ENCODE results near the gene RERE.
"Not testable (repeated sequence)": the region's sequence is repeated elsewhere in the genome, so short reads cannot be mapped to it uniquely, and the experiment has no call there.

RERE gene

DNA sequence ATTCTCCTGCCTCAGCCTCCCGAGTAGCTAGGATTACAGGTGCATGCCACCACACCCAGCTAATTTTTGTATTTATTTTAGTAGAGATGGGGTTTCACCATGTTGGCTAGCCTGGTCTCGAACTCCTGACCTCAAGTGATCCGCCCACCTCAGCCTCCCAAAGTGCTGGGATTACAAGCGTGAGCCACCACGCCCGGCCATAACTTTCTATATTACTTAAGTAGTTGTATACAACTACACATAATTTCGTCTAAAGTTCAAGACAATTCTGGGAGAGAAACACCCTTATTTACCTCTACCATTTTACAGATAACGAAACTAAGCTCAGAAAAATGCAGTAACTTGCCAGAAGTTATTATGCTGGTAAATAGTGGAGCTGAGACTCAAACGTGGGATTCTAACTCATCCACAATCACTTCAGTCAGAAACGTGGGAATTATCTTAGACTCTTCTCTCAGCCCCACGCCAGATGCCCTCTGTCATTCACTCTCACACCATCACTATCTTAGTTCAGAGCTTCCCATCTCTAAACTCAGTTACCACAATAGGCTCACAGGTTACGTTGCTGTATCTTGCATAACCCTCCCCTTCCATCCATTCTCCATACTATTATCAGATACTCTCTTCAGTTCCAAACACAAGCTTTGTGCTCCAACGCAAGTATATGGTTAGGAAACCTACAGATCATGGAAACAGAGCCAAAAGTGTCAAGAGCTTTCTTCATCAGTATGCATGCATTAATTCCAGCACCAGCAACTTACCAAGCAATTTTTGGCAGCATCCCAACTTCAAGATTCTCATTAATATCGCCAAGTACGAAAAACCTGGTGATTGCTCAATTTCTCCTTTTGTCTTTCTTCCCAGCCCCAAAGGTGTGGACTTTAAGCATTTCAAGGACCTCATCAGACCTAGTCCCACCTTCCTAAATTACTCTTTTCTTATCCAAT is 69.3 kb downstream of the RERE start:
- DNase-seq, result no peak

DNA sequence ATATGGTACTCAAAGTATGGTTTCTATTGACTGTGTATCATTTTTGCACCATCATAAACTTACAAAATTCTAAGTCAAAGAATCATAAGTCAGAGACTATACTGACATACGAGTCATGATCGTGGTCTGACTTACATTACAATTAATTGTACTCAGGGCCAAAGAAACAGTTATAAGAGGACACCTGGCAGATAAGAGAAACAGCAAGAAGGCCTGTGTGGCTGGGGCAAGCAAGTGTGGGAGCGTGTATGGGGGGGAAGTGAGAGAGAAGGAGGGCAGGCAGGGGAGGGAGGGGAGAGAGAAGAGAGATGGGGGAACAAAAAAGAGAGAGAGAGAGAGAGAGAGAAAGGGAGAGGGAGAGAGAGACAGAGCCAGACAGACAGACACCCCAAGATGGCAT is 70.9 kb downstream of the RERE start:
- no peak for DNase-seq

DNA sequence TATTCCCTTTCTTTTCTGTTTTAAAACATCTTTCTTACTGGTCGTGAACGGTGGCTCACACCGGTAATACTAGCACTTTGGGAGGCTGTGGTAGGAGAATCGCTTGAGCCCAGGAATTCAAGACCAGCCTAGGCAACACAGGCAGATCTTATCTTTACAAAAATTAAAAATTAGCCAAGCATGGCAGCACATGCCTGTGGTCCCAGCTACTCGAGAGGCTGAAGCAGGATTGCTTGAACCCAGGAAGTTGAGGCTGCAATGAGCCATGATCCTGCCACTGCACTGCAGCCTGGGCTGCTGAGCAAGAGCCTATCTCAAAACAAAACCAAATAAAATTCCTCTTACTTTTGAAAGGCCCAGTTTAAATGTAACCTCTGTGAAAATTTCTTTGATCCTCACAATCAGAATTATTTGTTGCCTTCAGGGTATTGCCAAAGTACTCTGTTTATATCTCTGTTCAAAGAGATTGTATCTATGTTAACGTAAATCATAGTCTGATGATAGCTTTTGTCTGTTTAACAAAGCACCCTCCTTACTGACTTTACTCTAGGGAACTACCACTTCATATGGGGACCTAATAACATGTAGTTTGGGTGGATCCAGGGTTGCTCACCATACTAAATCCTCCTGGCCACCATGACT is 71.6 kb downstream of the RERE start:
- no peak for DNase-seq

DNA sequence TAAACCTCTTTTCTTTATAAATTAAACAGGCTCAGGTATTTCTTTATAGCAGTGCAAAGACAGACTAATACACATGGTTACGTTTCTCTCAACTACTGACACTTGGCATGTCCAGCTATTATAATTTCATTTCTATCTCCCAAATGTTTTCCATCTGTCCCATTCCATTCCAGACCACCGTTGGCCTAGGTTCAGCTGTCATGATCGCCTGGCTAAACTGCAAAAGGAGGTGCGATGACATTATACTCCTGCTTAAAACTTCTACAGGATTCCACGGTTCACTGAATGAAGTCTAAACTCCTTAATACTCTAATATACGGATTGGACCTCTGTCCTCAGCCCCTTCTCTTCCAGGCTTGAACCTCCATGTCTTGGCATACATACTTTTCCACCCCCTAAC is 72.1 kb downstream of the RERE start:
- DNase-seq, result no peak

DNA sequence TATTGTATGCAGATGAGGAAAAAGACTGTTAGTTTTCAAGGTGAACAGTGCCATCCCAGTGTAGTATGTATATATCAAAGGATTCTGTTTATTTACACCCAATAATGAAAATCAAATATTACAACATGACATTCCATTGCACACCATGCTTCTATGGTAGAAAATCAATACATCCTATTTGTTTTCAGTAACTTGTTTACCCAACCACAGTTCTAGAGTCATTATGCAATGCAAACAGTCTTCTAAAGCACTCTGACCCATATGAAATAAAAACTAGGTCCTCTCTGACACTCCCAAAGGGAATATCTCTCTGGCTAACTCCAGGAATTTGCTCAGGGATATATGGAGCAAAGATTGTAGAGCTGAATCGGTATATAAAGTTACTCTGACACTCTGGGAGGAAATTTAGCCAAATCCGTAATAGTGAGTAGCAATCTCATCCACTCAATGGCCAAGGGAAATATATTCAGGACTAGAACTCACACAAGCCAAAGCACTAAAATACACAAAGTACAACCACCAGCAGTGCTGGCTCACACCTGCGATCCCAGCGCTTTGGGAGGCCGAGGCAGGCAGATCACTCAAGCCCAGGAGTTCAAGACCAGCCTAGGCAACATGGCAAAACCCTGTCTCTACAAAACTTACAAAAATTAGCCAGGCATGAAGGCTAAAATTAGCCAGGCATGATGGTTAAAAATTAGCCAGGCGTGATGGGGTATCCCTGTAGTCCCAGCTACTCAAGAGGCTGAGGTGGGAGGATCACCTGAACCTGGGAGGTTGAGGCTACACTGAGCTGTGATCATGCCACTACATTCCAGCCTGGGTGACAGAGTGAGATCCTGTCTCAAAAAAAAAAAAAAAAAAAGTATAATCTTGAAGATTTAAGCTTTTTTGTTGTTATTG is 75.2 kb downstream of the RERE start:
- no peak for DNase-seq

DNA sequence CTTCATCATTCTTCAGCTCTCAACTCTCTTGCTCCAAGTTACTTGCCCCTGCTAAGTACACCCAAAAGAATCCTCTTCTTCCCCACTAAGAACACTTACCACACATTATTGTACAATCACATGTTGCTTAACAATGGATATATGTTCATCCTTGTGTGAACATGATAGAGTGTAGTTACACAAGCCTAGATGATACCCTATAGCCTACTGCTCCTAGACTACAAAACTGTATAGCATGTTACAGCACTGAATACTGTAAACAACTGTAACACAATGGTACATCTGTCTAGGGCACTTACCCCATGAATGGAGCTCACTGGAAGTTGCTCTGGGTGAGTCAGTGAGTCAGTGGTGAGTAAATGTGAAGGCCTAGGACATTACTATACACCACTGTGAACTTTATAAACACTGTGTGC is 77.4 kb downstream of the RERE start:
- no peak for DNase-seq

DNA sequence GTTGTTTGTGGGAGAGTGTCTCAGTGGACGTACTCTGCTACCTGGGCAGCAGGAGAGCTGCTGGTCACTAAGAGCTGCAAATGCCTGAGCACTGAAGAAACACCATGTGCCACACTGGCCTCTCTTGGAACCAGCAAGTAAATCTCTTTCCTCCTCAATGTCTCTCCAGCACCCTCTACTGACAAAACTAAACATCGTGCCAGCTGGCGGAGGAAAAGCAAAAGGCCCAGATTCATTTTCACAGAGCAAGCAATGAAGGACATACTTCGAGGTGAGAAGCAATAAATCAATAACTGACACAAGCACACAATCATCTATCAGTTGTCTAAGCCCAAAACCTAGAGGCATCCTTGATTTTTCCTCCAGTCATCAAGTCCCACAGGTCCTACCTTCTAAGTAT is 78.1 kb downstream of the RERE start:
- DNase-seq, result no peak

DNA sequence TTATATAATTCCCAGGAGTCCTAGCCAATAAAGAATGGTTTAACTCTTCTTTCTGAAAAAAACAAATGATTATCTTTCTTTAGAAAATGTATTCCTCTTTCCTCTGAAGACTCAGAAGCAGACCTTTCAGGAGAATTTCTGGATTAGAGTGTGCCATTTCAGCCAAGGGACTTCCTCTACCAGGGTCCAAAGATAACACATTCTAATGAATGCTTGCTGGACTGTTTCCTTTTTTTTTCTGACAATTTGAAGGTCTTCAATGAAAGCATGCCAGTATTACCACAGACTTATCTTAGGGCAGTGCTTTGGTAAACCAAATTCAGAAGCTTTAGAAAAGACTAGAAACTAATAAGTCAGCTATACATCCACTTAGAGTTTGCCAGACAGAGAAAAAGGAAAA is 80.5 kb downstream of the RERE start:
- DNase-seq, result no peak

DNA sequence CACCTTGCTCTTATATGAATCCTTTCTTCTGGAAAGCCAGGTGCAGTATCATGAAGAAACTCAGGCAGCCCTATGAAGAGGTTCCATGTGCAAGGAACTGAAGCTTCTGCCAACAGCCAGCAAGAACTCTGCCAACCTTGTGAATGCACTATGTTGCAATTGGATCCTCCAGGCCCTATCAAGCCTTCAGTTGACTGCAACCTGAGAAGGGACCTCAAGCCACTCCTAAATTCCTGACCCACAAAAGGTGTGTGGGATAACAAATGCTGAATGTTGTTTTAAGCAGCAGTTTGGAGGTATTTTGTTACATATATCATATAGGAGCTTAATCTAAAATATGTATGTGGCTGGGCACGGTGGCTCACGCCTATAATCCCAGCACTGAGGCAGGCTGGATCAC is 84.0 kb downstream of the RERE start:
- no peak for DNase-seq

DNA sequence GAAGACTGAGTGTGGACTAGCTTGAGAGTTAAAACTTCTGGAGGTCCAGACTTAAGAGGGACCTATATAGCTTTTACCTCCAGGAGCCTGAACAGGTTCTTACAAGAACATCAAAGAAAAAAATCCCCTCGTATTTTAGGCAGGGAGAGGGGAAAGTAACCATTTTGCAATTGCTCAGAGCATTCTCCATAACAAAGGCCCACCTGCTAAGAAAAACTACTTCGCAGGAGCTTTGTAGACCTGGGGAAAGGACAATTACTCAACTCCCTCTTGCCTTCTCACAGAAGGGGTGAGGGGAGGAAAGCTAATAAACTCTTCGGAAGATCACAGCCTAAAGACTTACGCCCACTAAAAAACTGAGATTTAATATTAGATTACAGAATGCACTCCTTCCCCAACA is 86.3 kb downstream of the RERE start:
- no peak for DNase-seq

DNA sequence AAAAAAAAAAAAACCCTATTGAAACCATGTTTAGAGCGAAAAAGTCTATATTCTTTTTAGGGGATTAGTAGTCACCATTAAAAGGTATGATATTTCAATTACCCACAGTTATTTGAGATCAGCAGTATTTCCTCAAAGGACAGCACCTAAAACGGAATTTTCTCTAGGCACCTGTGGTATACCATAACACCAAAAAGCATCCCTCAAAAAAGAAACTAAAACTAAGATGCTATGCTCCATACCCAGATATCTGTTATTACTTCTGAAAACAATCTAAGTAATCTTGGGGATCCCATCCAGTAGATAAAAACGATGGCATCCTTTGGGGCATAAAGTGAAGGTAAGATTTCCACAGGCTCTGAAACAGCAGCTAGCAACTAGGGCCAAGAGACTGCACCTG is 89.0 kb downstream of the RERE start:
- no peak for DNase-seq

DNA sequence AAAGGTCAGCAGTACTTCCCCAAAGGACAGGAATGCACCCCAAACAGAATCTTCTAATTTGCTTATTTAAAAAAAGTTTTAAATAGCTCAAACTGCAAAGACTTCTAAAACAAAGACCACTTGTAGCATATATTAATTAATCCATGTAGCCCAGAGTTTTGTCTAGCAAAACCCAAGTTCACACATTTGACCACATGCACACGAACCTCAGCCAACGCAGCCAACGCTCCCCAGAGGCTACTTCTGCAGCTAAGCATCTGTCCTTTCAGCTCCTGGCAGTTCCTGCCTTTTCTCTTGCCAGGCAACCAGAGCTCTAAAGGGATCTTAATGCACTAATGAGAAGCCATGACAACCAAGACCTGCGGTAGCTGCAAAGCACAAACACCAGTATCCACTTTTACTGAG is 89.6 kb downstream of the RERE start:
- DNase-seq, result no peak

DNA sequence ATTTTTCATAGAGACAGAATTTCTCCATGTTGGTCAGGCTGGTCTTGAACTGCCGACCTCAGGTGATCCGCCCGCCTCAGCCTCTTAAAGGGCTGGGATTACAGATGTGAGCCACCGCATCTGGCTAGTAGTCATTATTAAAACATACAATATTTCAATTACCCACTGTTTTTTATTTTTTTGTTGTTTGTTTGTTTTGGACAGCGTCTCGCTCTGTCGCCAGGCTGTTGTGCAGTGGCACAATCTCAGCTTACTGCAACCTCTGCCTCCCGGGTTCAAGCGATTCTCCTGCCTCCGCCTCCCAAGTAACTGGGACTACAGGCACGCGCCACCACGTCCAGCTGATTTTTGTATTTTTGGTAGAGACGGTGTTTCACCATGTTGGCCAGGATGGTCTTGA is 90.1 kb downstream of the RERE start:
- DNase-seq, result not testable (repeated sequence)

DNA sequence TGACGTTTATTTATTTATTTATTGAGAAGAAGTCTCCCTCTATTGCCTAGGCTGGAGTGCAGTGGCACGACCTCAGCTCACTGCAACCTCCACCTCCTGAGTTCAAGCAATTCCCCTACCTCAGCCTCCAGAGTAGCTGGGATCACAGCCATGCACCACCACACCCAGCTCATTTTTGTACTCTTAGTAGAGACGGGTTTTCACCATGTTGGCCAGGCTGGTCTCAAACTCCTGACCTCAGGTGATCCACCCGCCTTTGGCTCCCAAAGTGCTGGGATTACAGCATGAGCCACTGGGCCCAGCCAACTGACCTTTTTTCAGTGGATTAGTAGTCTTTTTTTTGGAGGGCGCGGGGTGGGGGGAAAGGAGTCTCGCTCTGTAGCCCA is 90.6 kb downstream of the RERE start:
- DNase-seq, result not testable (repeated sequence)

DNA sequence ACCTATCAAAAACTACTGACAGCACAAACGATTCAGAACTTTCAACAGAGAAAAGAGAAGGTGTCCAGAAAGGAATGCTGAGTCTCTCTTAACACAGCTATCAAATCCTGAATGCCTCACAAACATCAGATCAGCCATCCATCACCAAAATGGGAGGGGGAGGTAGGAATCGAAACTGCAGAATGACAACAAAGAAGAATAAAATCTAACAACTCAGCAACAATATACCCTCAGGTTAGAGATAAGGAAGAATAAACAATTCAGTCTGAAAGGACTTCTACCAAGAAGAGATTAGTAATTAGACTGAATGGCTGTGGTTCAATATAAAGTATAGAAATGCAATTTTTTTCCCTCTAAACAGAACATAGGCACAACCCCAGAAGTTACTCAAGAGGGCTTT is 94.4 kb downstream of the RERE start:
- DNase-seq, result no peak

DNA sequence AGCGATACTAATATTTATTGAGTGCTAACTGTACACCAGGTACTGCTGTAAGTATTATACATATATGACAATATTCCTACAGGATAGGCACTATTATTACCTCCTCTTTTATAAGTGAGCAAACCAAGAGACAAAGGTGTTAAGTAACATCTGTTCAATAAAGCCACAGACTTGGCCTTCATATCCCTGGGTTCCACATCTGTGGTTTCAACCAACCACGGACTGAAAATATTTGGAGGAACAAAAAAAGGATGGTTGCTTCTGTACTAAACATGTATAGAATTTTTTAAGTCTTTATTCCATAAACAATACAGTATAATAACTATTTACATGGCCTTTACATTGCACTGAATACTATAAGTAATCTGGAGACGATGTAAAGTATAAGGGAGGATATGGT is 95.1 kb downstream of the RERE start:
- DNase-seq, result no peak

DNA sequence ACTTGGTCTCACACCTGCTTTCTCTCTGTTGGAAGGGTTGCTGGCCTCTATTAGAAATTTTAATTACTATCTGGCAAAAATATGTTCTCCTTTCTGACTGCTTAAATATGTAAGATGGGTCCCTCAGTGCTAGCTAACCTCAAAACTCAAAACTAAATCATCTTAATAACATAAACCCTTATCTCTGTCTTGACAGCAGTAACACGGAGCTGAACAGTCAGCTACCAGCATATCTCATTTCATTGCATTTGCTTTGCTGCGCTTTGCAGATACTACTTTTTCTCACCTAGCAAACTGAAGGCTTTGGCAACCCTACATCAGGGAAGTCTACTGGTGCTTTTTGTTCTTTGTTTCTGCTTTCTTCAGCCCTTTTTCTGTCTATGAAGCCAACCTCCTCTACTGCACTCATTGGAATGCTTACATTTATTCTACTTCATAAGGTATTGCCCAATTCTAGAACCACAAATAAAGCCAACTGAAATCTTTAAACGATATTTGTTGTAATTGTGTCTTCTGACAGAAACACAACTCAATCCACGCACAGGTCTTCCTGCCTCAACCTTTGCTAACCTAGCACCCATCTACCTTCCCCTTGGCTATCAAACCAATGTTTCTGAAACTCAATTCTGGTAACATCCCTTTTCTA is 95.6 kb downstream of the RERE start:
- DNase-seq, result no peak

DNA sequence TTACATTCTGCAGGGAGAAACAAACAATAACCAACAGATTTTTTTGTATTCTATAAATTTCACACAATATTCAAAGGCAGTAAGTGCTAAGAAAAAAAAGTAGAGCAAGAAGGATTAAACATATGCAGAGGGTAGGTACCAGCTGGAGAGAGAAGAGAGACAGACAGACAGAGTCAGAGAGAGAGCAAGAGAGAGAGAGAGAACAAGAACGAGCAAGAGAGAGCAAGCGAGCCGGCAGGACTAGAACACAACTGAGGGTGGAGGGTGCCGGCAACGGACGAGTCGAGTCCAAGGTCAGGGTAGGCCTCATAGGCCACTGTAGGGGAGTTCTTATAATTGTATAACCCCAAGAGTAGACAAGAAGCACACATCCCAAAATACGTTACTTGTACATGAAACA is 97.1 kb downstream of the RERE start:
- DNase-seq, result no peak

DNA sequence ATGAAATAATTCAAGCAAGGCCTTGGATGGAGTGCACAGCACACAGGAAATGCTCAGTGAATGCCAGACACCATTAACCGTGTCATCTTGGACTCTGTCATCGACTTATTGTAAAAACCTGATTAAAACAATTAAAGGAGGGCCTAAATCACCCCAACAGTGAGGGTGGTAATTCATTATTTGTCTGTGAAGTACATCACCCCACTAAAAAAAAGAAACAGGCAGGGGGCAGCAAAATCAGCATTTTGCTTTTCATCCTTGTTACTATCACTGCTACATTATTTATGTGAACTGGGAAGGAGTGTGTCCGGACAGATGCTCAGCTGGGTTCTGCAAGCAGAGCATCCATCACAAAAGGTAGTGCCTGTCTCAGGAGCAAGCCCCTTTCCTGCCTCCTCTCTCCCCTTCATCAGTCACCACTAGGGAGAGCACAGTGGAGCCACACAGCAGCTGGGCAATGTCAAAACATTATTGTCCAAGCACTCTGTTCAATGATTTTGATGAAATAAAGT is 98.5 kb downstream of the RERE start:
- no peak for DNase-seq

DNA sequence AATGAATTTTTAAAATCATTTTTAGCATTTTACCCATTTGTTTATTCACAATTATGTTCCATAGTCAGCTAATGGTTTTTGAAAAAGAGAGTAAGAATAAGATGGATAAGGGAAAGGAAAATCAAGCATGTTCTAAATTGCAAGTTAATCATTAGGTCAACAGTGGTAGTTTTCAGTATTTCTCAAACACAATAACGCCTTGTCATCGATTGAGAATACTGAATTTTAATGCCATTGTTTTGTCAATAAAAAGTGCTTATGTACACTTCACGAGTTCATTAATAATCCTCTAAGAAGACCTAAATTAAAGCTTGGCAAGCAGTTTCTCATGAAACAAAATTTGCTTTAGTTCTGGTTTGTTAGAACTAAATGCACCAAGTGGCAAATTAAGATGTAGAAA is 100.3 kb downstream of the RERE start:
- DNase-seq, result no peak

DNA sequence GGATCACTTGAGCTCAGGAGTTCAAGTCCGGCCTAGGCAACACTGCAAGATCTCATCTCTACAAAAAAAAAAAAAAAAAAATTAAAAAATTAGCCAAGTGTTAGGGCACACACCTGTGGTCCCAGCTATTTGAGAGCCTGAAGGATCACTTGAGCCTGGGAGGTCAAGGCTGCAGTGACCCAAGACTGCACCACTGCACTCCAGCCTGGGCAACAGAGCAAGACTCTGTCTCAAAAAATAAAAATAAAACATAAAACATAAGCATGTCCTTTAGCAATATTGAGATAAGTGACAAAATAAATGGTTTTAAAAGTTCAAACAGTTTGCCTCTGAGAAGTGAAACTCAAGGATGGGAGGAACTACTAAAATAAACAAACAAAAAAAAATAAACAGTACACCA is 101.2 kb downstream of the RERE start:
- DNase-seq, result no peak

DNA sequence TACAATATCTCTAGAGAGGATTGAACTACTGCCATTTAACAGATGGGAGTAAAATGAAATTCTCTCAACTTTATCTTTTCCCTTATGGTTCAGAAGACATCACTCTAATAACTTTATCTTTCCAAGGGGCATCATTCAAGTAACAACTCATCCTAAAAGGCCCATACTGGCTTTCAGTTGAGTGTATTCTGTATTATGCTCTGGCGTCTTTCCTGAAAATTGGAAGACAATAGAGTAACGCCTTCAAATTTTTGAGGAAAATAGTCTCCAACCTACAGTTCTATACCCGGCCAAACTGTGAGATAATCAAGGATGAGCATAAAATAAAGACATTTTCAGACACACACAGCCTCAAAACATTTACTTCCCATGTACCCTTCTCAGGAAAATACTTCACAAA is 103.3 kb downstream of the RERE start:
- no peak for DNase-seq

All from NK-92 treated with Interleukin-12 subunit alpha and Interleukin-12 subunit beta, amount 100 ng/mL, for 24 hours (cell line).